ENCODE data around the gene WDR5B.
"Not testable (repeated sequence)": the region's sequence is repeated elsewhere in the genome, so short reads cannot be mapped to it uniquely, and the experiment has no call there.

WDR5B gene

GRCh38 chr3:122374034-122374433 is 41.8 kb downstream of the WDR5B start:
- no peak for DNase-seq (ENCODE audit: low read depth in 4 of 4, low spot score in 1 of 4)

GRCh38 chr3:122366379-122366749 is 49.5 kb downstream of the WDR5B start:
- no peak for DNase-seq (ENCODE audit: low read depth in 4 of 4, low spot score in 1 of 4)

- not testable (repeated sequence) for DNase-seq (ENCODE audit: low read depth in 4 of 4, low spot score in 1 of 4)
These were observed 50.1 kb downstream of the WDR5B start for GRCh38 chr3:122365582-122366378.

GRCh38 chr3:122365073-122365472 is 50.8 kb downstream of the WDR5B start:
- no peak for DNase-seq (ENCODE audit: low read depth in 4 of 4, low spot score in 1 of 4)

- DNase-seq (ENCODE audit: low read depth in 4 of 4, low spot score in 1 of 4), result no peak
These were observed 51.4 kb downstream of the WDR5B start for GRCh38 chr3:122364490-122364889.
